Right renal pelvis (tissue), 4 donors: ENCODE data around the gene MATN3. TPM values are rescaled to one million over a fixed set of nuclear protein-coding genes. Genes with fewer than 3 reads are reported as not detected.

Experiments used
- DNase-seq, 4 donors: peaks; one replicate each; pipeline ENCODE4 v3.0.0-alpha.2; 2013; ENCODE audit warnings: low read depth in 4 of 4, low spot score in 3 of 4, missing footprints in 1 of 4
- polyA plus RNA-seq, 4 donors: library from polyadenylated mRNA; unstranded; fragments of 120-200 nt; gene quantifications; one replicate each; pipeline ENCODE4 v1.2.1, GENCODE V29; 2013; ENCODE audit not compliant: insufficient read length in 4 of 4

The MATN3 gene
- polyA plus RNA-seq, 4 donors: 3.3 to 4.3 (median 3.9) TPM

- DNase-seq: no peak
Observed at GRCh38 chr2:19943189-19943588, 69.3 kb downstream of the MATN3 start.

- no peak for DNase-seq
Observed at GRCh38 chr2:19942199-19942598, 70.3 kb downstream of the MATN3 start.

Other genes starting within 250 kb of the MATN3 start
- 10 to 100 TPM; 37.4 to 52.7 (median 43.0) TPM for gene TTC32, start 110.7 kb downstream of the MATN3 start, polyA plus RNA-seq
- 10 to 100 TPM; 23.5 to 31.4 (median 29.0) TPM for gene WDR35, start 22.6 kb downstream of the MATN3 start, polyA plus RNA-seq
- 100 to 1,000 TPM; 480 to 586 (median 567) TPM for gene LAPTM4A, start 39.0 kb upstream of the MATN3 start, polyA plus RNA-seq
- gene SDC1, start 212.5 kb upstream of the MATN3 start, polyA plus RNA-seq: 10 to 100 TPM; 23.2 to 36.1 (median 26.1) TPM